ENCODE results near the gene FNIP2.

FNIP2 gene

GRCh38 chr4:158760866-158761265 is 8.0 kb upstream of the FNIP2 start:
- no peak for FAIRE-seq
- TF ChIP-seq POU2F2 (IDR thresholded peaks at IDR 0.05; ENCODE audit: low read depth, low read length): no peak
- DNase-seq (ENCODE audit: insufficient read length, low spot score): no peak

GRCh38 chr4:158762553-158762952 is 6.3 kb upstream of the FNIP2 start:
- DNase-seq (ENCODE audit: insufficient read length, low spot score): no peak
- no peak for FAIRE-seq
- no peak for TF ChIP-seq TAF1 (IDR thresholded peaks at IDR 0.05; ENCODE audit: low read depth, low read length)
- TF ChIP-seq POLR2A (IDR thresholded peaks at IDR 0.05; ENCODE audit: low read depth, low read length): no peak
- no peak for TF ChIP-seq POU2F2 (IDR thresholded peaks at IDR 0.05; ENCODE audit: low read depth, low read length)
- TF ChIP-seq SPI1 (IDR thresholded peaks at IDR 0.05; ENCODE audit: low read depth, low read length): no peak
- no peak for TF ChIP-seq POLR2AphosphoS5 (IDR thresholded peaks at IDR 0.05; ENCODE audit: low read depth, low read length)
- no peak for TF ChIP-seq PAX5 (IDR thresholded peaks at IDR 0.05; ENCODE audit: insufficient read depth, low read length, severe bottlenecking)

- TF ChIP-seq TAF1 (IDR thresholded peaks at IDR 0.05; ENCODE audit: low read depth, low read length): no peak
- no peak for TF ChIP-seq SPI1 (IDR thresholded peaks at IDR 0.05; ENCODE audit: low read depth, low read length)
- TF ChIP-seq PAX5 (IDR thresholded peaks at IDR 0.05; ENCODE audit: insufficient read depth, low read length, severe bottlenecking): no peak
- TF ChIP-seq POLR2AphosphoS5 (IDR thresholded peaks at IDR 0.05; ENCODE audit: low read depth, low read length): no peak
- no peak for TF ChIP-seq POLR2A (IDR thresholded peaks at IDR 0.05; ENCODE audit: low read depth, low read length)
- no peak for TF ChIP-seq POU2F2 (IDR thresholded peaks at IDR 0.05; ENCODE audit: low read depth, low read length)
- FAIRE-seq (no peak), DNase-seq (ENCODE audit: insufficient read length, low spot score) (no peak)
These were observed 5.4 kb upstream of the FNIP2 start for GRCh38 chr4:158763462-158763861.

- FAIRE-seq (no peak), DNase-seq (ENCODE audit: insufficient read length, low spot score) (no peak)
- no peak for TF ChIP-seq SPI1 (IDR thresholded peaks at IDR 0.05; ENCODE audit: low read depth, low read length)
- no peak for TF ChIP-seq PAX5 (IDR thresholded peaks at IDR 0.05; ENCODE audit: insufficient read depth, low read length, severe bottlenecking)
These were observed 2.3 kb upstream of the FNIP2 start for GRCh38 chr4:158766434-158767044.

DNA sequence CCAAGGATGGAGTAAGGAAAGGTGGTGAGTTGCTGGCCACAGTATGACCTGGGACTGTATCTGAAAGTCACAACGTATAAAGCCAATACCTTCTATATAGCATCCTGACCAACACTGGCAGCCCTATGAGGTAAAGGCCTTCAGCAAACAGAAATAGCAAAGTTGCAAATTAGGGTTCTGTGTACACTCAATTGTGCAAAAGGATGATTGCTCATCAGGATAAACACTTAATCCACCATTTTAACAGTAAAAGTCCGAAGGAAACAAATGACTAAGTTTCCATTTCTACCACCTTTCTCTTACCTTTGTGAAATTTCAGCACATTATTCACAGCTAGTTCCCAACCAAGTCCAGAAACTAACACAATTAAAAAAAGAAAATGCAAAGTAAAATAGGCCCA is 1.4 kb upstream of the FNIP2 start:
- DNase-seq (ENCODE audit: insufficient read length, low spot score) (no peak), FAIRE-seq (no peak)
- no peak for TF ChIP-seq POLR2AphosphoS5 (IDR thresholded peaks at IDR 0.05; ENCODE audit: low read depth, low read length)
- TF ChIP-seq TAF1 (IDR thresholded peaks at IDR 0.05; ENCODE audit: low read depth, low read length): no peak
- no peak for TF ChIP-seq SPI1 (IDR thresholded peaks at IDR 0.05; ENCODE audit: low read depth, low read length)
- no peak for TF ChIP-seq POLR2A (IDR thresholded peaks at IDR 0.05; ENCODE audit: low read depth, low read length)
- TF ChIP-seq POU2F2 (IDR thresholded peaks at IDR 0.05; ENCODE audit: low read depth, low read length): no peak
- no peak for TF ChIP-seq PAX5 (IDR thresholded peaks at IDR 0.05; ENCODE audit: insufficient read depth, low read length, severe bottlenecking)

GRCh38 chr4:158769175-158769921 is 522 bp downstream of the FNIP2 start:
- peak; percentile 19 for DNase-seq (ENCODE audit: insufficient read length, low spot score)
- TF ChIP-seq SPI1 (IDR thresholded peaks at IDR 0.05; ENCODE audit: low read depth, low read length) (no peak), PAX5 (IDR thresholded peaks at IDR 0.05; ENCODE audit: insufficient read depth, low read length, severe bottlenecking) (no peak), POLR2A (IDR thresholded peaks at IDR 0.05; ENCODE audit: low read depth, low read length) (no peak), TAF1 (IDR thresholded peaks at IDR 0.05; ENCODE audit: low read depth, low read length) (no peak), POLR2AphosphoS5 (IDR thresholded peaks at IDR 0.05; ENCODE audit: low read depth, low read length) (no peak), POU2F2 (IDR thresholded peaks at IDR 0.05; ENCODE audit: low read depth, low read length) (no peak)
- FAIRE-seq: peak; percentile 5

DNA sequence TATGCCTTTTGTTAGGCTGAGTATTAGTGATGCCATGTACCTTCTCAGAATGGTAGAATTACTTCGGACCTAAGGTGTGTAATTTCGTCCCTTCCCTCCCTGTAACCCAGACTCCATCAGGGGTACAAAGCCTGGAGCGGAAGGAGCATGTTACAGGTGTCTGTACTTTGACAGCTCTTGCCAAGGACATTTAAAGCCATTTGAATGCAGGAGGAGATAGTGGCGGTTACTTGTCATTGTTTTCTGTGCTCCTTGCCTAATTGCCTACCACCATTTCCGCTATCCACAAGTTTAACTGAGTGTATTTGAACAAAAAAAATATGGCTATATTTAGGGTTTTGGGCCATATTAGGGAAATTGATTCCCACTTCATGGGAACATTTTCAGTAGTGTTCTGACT is 1.8 kb downstream of the FNIP2 start:
- FAIRE-seq: no peak
- TF ChIP-seq POU2F2 (IDR thresholded peaks at IDR 0.05; ENCODE audit: low read depth, low read length) (no peak), TAF1 (IDR thresholded peaks at IDR 0.05; ENCODE audit: low read depth, low read length) (no peak), SPI1 (IDR thresholded peaks at IDR 0.05; ENCODE audit: low read depth, low read length) (no peak), PAX5 (IDR thresholded peaks at IDR 0.05; ENCODE audit: insufficient read depth, low read length, severe bottlenecking) (no peak), POLR2AphosphoS5 (IDR thresholded peaks at IDR 0.05; ENCODE audit: low read depth, low read length) (no peak), POLR2A (IDR thresholded peaks at IDR 0.05; ENCODE audit: low read depth, low read length) (no peak)

DNA sequence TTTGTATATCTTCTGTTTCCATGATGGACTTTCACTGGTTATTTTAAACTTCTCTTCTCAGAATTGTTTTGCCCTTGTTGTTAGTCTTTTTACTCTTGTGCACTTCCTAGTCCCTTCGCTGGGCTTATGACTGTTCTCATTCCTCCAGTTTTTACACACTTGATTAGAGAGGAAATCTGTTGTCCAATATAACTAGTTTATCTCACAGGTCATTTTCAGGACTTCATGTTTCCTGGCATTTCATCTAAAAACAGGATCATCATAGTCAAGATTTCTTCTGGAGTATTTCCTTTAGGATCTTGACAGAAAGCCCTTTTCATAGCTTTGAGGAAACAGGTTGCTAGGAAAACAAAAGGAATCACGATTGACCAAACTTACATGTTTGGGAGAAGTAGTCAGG is 3.0 kb downstream of the FNIP2 start:
- no peak for TF ChIP-seq POU2F2 (IDR thresholded peaks at IDR 0.05; ENCODE audit: low read depth, low read length)
- TF ChIP-seq PAX5 (IDR thresholded peaks at IDR 0.05; ENCODE audit: insufficient read depth, low read length, severe bottlenecking): no peak
- TF ChIP-seq POLR2AphosphoS5 (IDR thresholded peaks at IDR 0.05; ENCODE audit: low read depth, low read length): no peak
- TF ChIP-seq TAF1 (IDR thresholded peaks at IDR 0.05; ENCODE audit: low read depth, low read length): no peak
- no peak for TF ChIP-seq SPI1 (IDR thresholded peaks at IDR 0.05; ENCODE audit: low read depth, low read length)
- TF ChIP-seq POLR2A (IDR thresholded peaks at IDR 0.05; ENCODE audit: low read depth, low read length): no peak
- FAIRE-seq (no peak), DNase-seq (ENCODE audit: insufficient read length, low spot score) (no peak)

More for the DNA sequence above, 1.8 kb downstream of the FNIP2 start:
- DNase-seq (ENCODE audit: insufficient read length, low spot score): no peak

GRCh38 chr4:158775091-158775651 is 6.3 kb downstream of the FNIP2 start:
- TF ChIP-seq SPI1 (IDR thresholded peaks at IDR 0.05; ENCODE audit: low read depth, low read length): no peak
- TF ChIP-seq POU2F2 (IDR thresholded peaks at IDR 0.05; ENCODE audit: low read depth, low read length): no peak
- no peak for TF ChIP-seq POLR2AphosphoS5 (IDR thresholded peaks at IDR 0.05; ENCODE audit: low read depth, low read length)
- TF ChIP-seq POLR2A (IDR thresholded peaks at IDR 0.05; ENCODE audit: low read depth, low read length): no peak
- no peak for TF ChIP-seq TAF1 (IDR thresholded peaks at IDR 0.05; ENCODE audit: low read depth, low read length)
- TF ChIP-seq PAX5 (IDR thresholded peaks at IDR 0.05; ENCODE audit: insufficient read depth, low read length, severe bottlenecking): no peak
- no peak for DNase-seq (ENCODE audit: insufficient read length, low spot score)
- no peak for FAIRE-seq

Measured in GM12891 (cell line).